PC-9 (cell line): ENCODE measurements around the gene NANOS1. TPM values are rescaled to one million over a fixed set of nuclear protein-coding genes. Genes with fewer than 3 reads are reported as not detected.

ENCODE experiments used
- BruUV-seq: library from RNA; stranded (reverse); fragments of 400-500 nt; replicated peaks from 2 replicates; lab custom pipeline; 2021; lab: Mats Ljungman, UMichigan
- CTCF ChIA-PET: fragments of 300-600 bp; sonication (Branson Sonifier 250); formaldehyde crosslinking; loops from one replicate; lab custom pipeline; 2022; ENCODE audit warnings: antibody characterized with exemption; lab: Charles Lee
- POLR2A ChIA-PET: fragments of 300-600 bp; sonication (Branson Sonifier 250); formaldehyde crosslinking; loops from one replicate; lab custom pipeline; 2022; ENCODE audit warnings: antibody characterized with exemption; ENCODE audit not compliant: unreplicated experiment; lab: Charles Lee
- DNase-seq, 2 experiments: peaks; one replicate each; pipeline versions ENCODE4 v3.0.0 to v3.0.0-alpha.2; 2015 to 2022; ENCODE audit warnings: mixed read lengths in 1 of 2
- H2AFZ ChIP-seq: fragments of 200-600 bp; sonication (generic); 2 replicates; pipeline ENCODE4 v1.8.1; 2017; ENCODE audit warnings: antibody characterized with exemption
- H3F3A ChIP-seq: fragments of 200-600 bp; sonication (generic); 2 replicates; pipeline ENCODE4 v1.8.1; 2017; ENCODE audit warnings: antibody characterized with exemption, mild to moderate bottlenecking, low read depth; ENCODE audit not compliant: insufficient read depth
- H3K27ac ChIP-seq: fragments of 200-600 bp; sonication (generic); 2 replicates; pipeline ENCODE4 v1.6.1; 2016; ENCODE audit warnings: mixed run types
- H3K27me3 ChIP-seq: fragments of 200-600 bp; sonication (generic); 2 replicates; pipeline ENCODE4 v1.6.1; 2016; ENCODE audit warnings: low read depth, mixed run types; ENCODE audit not compliant: insufficient read depth
- H3K36me3 ChIP-seq: fragments of 200-600 bp; sonication (generic); 2 replicates; pipeline ENCODE4 v1.6.1; 2016; ENCODE audit warnings: low read depth, mixed run types
- H3K4me1 ChIP-seq: fragments of 200-600 bp; sonication (generic); replicated peaks from 2 replicates; pipeline ENCODE4 v1.6.1; 2016; ENCODE audit warnings: mixed run types; ENCODE audit not compliant: insufficient read depth
- H3K4me2 ChIP-seq: fragments of 200-600 bp; sonication (generic); 2 replicates; pipeline ENCODE4 v1.6.1; 2017; ENCODE audit warnings: mixed run types
- H3K4me3 ChIP-seq: fragments of 200-600 bp; sonication (generic); 2 replicates; pipeline ENCODE4 v1.6.1; 2016; ENCODE audit warnings: mixed run types
- H3K79me2 ChIP-seq: fragments of 200-600 bp; sonication (generic); 2 replicates; pipeline ENCODE4 v1.6.1; 2017; ENCODE audit warnings: low read depth, mixed run types
- H3K9me2 ChIP-seq: fragments of 200-600 bp; sonication (generic); 2 replicates; pipeline ENCODE4 v1.8.1; 2017; ENCODE audit warnings: mild to moderate bottlenecking; ENCODE audit not compliant: insufficient read depth
- H3K9me3 ChIP-seq: fragments of 200-600 bp; sonication (generic); 2 replicates; pipeline ENCODE4 v1.8.1; 2016; ENCODE audit warnings: low read depth; ENCODE audit not compliant: insufficient read depth
- H4K20me1 ChIP-seq: fragments of 200-600 bp; sonication (generic); 2 replicates; pipeline ENCODE4 v1.8.1; 2017; ENCODE audit not compliant: insufficient read depth
- EZH2 ChIP-seq: fragments of 200-600 bp; sonication (generic); IDR thresholded peaks from 2 replicates; pipeline ENCODE4 v1.8.0; 2017; ENCODE audit warnings: antibody characterized with exemption, low read depth
- intact Hi-C: fragments of 100-400 bp; cut with micrococcal nuclease; formaldehyde crosslinking; loops from one replicate; pipeline ENCODE4 v1.10.0; 2022; ENCODE audit not compliant: unreplicated experiment
- total RNA-seq: library from RNA; stranded (reverse); gene quantifications from 2 replicates; pipeline ENCODE4 v1.2.3, GENCODE V29; 2021
- TF ChIP-seq, protein P1 (sequence below): fragments of 200-600 bp; sonication (generic); conservative IDR thresholded peaks from 2 replicates; pipeline ENCODE4 v1.6.1; 2017; ENCODE audit warnings: mixed run types, antibody characterized with exemption, mild to moderate bottlenecking, moderate library complexity

Gene NANOS1
- total RNA-seq, 1 experiment from 2014 or later = 7.2 TPM

DNA sequence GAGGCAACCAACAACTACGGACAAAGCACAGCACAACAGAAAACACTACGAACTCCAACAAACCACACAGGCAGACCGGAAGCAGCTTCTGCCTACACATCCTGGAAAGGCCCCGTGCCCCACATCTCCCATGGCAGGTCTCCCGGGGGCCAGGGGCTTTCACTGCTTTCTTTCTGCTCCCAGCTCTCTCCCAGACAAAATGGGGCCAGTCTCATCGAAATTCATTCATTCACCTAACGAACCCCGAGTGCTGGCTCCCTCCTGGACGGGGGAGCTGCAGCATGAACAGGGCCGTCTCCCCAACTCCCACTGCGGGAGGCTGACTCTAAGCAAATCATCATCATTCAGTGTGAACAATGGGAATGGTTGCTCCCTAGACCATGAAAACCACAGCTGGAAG, 47.6 kb upstream of the NANOS1 start:
- Histone ChIP-seq H3K4me1 (0 out of 2 replicates have a peak, but pooled peaks cover 3% of the 10 kb centered on the region), H3K27me3 (no peaks in the 10 kb centered on the region), H3F3A (0 out of 2 replicates have a peak, but pooled peaks cover 5% of the 10 kb centered on the region), H2AFZ (no peak overlapping the region), H3K79me2 (no peaks in the 10 kb centered on the region), H3K4me3 (no peak overlapping the region), H3K4me2 (no peak overlapping the region), H3K27ac (no peak overlapping the region), H3K9me2 (no peaks in the 10 kb centered on the region), H3K9me3 (no peaks in the 10 kb centered on the region), H3K36me3 (no peaks in the 10 kb centered on the region), H4K20me1 (no peaks in the 10 kb centered on the region)
- CTCF ChIA-PET = no interaction called here
- POLR2A ChIA-PET = no interaction called here
- no TSS peak for BruUV-seq
- DNase-seq = no peak
- intact Hi-C loops = no loop called here
- TF ChIP-seq, protein P1, sequence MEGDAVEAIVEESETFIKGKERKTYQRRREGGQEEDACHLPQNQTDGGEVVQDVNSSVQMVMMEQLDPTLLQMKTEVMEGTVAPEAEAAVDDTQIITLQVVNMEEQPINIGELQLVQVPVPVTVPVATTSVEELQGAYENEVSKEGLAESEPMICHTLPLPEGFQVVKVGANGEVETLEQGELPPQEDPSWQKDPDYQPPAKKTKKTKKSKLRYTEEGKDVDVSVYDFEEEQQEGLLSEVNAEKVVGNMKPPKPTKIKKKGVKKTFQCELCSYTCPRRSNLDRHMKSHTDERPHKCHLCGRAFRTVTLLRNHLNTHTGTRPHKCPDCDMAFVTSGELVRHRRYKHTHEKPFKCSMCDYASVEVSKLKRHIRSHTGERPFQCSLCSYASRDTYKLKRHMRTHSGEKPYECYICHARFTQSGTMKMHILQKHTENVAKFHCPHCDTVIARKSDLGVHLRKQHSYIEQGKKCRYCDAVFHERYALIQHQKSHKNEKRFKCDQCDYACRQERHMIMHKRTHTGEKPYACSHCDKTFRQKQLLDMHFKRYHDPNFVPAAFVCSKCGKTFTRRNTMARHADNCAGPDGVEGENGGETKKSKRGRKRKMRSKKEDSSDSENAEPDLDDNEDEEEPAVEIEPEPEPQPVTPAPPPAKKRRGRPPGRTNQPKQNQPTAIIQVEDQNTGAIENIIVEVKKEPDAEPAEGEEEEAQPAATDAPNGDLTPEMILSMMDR = no peak
- TF ChIP-seq EZH2 = no peak

DNA sequence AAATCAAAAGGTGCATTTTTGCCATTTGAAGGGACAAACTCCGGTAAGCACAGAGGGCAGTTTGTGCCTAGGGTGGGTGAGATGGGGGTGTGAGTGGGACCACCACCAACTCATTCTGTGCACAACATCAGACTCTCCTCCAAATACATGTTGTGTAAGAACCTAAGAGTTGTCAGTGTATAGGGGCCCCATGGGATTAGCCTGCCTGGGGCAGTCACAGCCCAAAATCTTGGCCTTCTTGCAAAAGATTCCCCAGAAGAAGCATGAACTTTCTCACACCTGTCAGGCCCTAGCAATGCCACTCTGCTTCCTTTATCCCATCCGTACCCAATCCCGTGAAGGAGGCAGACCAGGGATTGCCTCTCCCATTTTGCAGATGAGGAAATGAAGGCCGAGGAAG, 47.1 kb upstream of the NANOS1 start:
- Histone ChIP-seq H4K20me1 (no peaks in the 10 kb centered on the region), H3K4me2 (no peak overlapping the region), H2AFZ (no peak overlapping the region), H3K27me3 (no peaks in the 10 kb centered on the region), H3K9me3 (no peaks in the 10 kb centered on the region), H3K79me2 (no peaks in the 10 kb centered on the region), H3K27ac (no peak overlapping the region), H3K9me2 (no peaks in the 10 kb centered on the region), H3K4me3 (no peak overlapping the region), H3F3A (0 out of 2 replicates have a peak, but pooled peaks cover 2% of the 10 kb centered on the region), H3K36me3 (no peaks in the 10 kb centered on the region), H3K4me1 (no peaks in the 10 kb centered on the region)
- intact Hi-C loops = no loop called here
- ChIA-PET POLR2A (no interaction called here), CTCF (no interaction called here)
- BruUV-seq = no TSS peak
- TF ChIP-seq, protein P1 = no peak
- no peak for DNase-seq

DNA sequence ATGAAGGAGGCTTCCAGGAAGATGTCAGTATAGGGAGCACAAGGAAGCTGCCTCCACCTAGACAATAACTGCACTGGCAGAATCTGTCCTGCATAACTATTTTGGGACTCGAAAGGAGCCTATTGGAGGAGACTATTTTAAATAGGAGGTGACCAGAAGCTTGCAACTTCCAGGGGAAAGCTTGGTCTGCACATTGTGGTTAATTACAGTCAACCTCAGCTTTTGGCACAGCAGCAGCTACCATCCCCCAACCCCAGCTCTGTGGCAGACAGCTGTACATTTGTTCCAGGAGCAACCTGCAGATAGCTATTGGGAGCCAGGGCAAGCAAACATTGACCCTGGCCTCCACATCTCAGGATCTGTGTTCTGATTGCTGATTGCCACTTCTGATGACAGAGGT, 46.3 kb upstream of the NANOS1 start:
- no peak for TF ChIP-seq EZH2
- TF ChIP-seq, protein P1 = no peak
- DNase-seq = no peak

More for the DNA sequence above, 46.3 kb upstream of the NANOS1 start:
- Histone ChIP-seq H4K20me1 (no peaks in the 10 kb centered on the region), H3K9me2 (no peaks in the 10 kb centered on the region), H3K79me2 (no peaks in the 10 kb centered on the region), H3K36me3 (no peaks in the 10 kb centered on the region), H3K4me2 (no peak overlapping the region), H3K27ac (no peak overlapping the region), H3F3A (no peaks in the 10 kb centered on the region), H3K4me3 (no peak overlapping the region), H3K4me1 (no peaks in the 10 kb centered on the region), H3K9me3 (no peaks in the 10 kb centered on the region), H2AFZ (no peak overlapping the region), H3K27me3 (no peaks in the 10 kb centered on the region)
- BruUV-seq = no TSS peak
- intact Hi-C loops = no loop called here
- ChIA-PET CTCF (no interaction called here), POLR2A (no interaction called here)
